ENCODE data around the gene HDDC2.

Gene HDDC2, protein sequence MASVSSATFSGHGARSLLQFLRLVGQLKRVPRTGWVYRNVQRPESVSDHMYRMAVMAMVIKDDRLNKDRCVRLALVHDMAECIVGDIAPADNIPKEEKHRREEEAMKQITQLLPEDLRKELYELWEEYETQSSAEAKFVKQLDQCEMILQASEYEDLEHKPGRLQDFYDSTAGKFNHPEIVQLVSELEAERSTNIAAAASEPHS

DNA sequence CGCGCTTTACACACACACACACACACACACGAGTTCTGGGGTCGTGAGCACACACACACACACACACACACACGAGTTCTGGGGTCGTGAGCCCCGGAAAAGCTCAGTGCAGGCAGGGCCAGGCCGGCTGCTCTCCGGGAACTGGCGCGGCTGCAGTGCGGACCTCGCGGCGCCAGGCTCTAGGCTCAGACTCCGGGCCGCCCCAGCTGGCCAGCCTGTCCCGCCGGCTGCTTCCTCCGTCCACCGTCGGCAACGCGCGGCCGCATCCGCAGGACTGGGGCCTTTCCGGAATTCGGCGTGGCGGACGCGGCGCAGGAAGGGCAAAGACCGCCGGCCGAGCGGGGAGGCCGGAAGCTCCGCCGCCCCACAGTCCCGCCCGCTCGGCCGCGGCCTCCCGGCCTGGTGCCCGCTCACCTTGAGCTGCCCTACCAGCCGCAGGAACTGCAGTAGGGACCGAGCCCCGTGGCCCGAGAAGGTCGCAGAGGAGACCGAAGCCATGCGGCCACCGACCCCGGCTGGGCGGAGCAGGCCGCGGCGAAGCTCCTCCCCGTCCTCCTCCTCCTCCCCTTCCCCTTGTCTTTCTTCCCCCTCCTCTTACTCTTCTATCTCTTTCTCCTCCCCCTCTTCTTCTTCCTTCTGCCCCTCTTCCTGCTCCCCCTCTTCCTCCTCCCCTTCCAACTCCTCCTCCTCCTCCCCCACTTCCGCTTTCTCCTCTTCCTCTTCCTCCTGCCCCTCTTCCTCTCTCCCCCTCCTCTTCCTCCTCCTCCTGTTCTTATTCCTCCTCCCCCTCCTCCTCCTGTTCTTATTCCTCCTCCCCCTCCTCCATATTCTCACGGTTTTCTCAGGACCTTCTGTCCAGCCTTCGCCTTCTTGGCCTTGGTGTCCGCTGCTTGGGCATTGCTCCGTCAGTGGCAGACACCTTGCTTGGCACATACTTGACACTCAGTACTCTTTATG is at the start of gene HDDC2:
HDDC2 (minus strand) TSS at position 533 of the 957 bp plus-strand sequence; CDS start at position 498, 35 bp downstream.
- no peak for FAIRE-seq
- peak; percentile 57 for DNase-seq (ENCODE audit: insufficient read length, low spot score)
- TF ChIP-seq POLR2A (IDR thresholded peaks at IDR 0.05; ENCODE audit: low read depth, low read length), result peak; percentile 73

DNA sequence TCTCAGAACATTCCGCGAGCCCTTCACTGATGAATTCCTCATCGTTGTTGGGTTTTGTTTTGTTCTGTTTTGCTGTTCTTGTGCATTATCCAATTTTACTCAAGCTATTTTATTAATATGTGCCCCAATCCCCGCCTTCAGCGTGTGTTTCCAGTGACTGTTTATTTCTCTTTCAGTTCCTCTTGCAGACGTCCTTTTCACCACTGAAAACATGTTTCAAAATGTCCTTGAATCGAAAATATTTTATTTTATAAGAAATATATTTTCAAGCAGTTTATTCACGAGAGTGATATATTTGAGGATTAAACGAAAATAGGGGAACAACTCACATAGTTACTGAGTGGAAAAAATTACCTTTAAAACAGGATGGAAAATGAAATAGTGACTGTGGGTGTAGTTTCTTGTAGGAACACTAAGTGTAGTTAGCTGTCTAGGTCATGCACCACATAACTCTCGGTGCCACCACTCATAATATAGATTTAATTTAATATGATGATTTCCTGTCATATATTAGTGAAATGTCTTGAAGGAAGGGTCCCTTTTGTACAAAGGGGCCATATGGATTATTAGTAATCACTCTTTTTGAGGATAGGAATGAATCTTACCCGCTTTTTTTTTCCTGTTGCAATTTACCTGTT is 45.3 kb upstream of the HDDC2 start:
- DNase-seq (ENCODE audit: insufficient read length, low spot score) (no peak), FAIRE-seq (no peak)
- no peak for TF ChIP-seq POLR2A (IDR thresholded peaks at IDR 0.05; ENCODE audit: low read depth, low read length)

DNA sequence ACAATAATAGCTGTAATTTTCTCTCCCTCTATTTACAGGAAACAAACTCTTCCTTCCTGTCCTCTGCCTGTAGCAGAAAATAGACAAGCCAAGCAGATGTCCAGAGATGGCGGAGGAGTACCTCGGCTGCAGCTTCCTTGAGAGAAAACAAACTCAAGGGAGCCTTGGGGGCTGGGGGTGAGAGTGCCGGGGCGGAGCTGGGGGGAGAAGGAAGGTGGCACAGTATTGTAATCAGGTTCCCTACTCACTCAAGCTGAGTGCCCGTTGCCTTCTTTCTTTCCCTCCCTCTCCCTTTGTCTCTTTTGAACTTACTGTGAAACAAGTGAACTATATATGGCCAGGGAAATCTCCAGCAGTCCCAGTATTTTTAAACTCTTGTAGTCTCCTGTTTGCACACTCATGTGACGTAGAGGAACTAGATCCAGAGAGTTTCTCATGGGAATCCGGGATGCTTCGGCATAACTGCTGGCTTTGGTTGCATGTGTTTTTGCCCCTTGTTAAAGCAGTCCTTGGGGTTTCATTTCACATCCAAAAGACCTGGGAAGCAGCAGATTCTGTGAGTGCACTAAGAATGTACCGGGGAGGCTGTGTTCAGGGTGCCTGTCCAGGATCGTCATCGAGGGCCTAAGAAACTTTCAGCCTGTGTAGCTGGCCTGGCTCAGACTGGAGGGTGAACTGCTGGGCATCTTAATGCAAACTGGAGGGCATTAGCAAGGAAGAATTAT is 44.6 kb upstream of the HDDC2 start:
- FAIRE-seq (no peak), DNase-seq (ENCODE audit: insufficient read length, low spot score) (no peak)

DNA sequence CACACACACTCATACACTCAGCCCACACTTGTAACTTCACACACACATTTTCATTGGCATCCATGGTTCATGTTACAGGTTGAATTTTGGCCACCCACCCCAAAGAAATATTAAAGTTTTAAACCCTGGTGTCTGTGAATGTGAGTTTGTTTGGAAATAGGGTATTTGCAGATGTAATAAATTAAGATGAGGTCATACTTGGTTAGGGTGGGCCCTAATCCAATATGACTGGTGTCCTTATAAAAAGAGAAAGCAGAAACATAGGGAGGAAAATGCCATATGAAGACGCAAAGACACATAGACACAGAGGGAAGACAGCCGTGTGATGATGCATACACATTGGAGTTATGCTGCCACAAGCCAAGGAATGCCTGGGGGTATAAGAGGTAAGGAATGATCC is 39.7 kb upstream of the HDDC2 start:
- no peak for DNase-seq (ENCODE audit: insufficient read length, low spot score)
- no peak for TF ChIP-seq POLR2A (IDR thresholded peaks at IDR 0.05; ENCODE audit: low read depth, low read length)

More for the DNA sequence above, 44.6 kb upstream of the HDDC2 start:
- no peak for TF ChIP-seq POLR2A (IDR thresholded peaks at IDR 0.05; ENCODE audit: low read depth, low read length)

DNA sequence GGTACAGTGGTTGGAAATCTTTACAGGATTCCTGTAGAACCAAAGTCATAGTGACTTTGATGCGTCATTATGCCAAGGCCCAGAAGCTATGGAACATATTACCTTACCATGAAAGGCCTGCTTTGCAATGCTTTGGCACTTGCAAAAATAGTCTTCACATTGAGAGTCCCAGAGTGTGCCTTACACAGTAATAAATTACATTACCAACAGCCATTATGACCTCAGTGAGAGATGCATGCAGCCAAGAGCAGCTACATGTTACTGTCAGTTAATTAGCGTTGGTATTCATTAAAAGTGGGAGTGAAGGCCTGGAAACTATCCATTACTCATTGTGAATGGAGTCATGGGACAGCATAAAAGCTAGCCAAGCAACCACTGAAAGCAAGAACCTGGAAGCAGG is 39.2 kb upstream of the HDDC2 start:
- FAIRE-seq, result no peak
- TF ChIP-seq POLR2A (IDR thresholded peaks at IDR 0.05; ENCODE audit: low read depth, low read length), result no peak
- DNase-seq (ENCODE audit: insufficient read length, low spot score), result no peak

More for the DNA sequence above, 39.7 kb upstream of the HDDC2 start:
- FAIRE-seq, result no peak

DNA sequence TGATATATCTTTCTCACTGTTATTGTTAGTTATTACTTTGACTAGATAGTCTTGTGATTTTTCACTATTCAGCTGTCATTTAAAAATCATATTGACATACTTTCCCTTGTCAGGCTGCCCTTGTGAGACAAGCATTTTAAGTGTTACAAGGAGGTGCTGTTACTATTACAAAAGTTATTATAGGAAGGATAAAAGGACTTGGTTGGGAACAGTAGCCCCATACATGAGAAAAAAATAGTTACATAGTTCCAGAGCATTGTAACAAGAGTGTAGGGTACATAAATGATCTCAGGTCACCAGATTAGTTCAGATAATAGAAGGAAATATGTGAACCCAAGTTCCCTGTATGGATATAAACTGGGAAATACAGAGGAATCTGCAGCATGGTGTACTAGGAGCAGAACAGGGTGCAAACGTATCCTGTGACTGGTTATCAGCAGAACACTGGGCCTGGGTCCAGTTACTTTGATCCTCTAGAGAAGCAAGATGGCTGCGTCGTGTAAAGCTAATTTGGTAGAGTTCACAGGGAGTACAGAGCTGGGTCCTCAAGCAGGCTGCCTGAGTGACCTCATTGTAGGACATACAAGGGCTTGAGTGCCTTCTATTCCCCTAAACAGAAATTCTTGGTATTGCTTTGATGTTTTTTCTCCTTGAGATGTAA is 38.5 kb upstream of the HDDC2 start:
- FAIRE-seq (no peak), DNase-seq (ENCODE audit: insufficient read length, low spot score) (no peak)
- no peak for TF ChIP-seq POLR2A (IDR thresholded peaks at IDR 0.05; ENCODE audit: low read depth, low read length)

DNA sequence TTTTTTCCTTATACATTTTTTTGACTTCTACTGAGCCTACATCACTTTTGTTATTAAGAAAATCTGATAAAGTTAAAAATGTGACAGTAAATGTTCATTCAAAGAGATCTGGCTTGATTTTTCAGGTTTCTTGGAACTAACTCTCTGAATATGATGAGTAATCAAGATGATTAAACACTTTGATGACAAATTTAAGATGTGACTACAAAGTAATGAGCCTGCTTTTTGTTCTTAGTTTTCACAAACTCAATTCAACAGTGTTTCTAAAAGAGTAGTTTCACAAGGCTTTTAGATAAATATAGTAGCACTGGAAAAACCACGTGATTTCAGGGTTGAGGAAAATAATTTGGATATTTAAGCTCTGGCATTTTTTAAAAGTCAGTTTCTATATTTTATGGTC is 37.9 kb upstream of the HDDC2 start:
- TF ChIP-seq POLR2A (IDR thresholded peaks at IDR 0.05; ENCODE audit: low read depth, low read length), result no peak
- FAIRE-seq (no peak), DNase-seq (ENCODE audit: insufficient read length, low spot score) (no peak)

DNA sequence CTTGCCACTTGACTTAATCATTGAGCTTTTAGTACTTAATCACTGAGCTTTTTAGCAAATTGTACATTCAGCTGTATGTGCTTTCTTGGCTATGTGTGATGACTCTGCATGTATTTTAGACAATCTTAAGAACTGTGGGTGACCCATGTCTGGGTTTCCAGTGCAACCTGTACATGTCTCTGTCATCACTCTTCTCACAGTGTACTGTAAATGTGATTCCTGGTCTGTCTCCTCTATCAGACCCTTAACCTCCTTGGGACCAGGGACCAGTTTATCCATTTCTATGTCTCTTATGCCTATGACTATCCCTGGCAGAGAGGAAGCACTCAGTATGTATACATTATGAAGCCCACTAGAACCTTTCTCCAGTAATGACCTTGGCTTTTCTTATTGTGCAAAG is 36.6 kb upstream of the HDDC2 start:
- TF ChIP-seq POLR2A (IDR thresholded peaks at IDR 0.05; ENCODE audit: low read depth, low read length), result no peak
- FAIRE-seq (no peak), DNase-seq (ENCODE audit: insufficient read length, low spot score) (no peak)

DNA sequence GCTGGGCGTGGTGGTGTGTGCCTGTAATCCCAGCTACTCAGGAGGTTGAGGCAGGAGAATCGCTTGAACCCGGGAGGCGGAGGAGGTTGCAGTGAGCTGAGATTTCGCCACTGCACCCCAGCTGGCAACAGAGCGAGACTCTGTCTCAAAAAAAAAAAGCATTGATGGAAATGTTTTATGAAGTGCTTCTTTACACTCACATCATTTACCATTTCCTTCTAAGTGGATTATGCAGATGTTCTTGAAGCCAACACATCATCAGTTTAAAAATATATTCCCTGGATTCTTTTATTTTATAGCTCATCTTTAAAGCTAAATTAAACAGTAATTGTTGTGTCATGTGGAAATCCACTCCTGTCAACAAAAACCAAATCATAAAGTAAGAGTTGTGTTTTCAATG is 35.9 kb upstream of the HDDC2 start:
- no peak for FAIRE-seq
- DNase-seq (ENCODE audit: insufficient read length, low spot score), result no peak
- no peak for TF ChIP-seq POLR2A (IDR thresholded peaks at IDR 0.05; ENCODE audit: low read depth, low read length)

DNA sequence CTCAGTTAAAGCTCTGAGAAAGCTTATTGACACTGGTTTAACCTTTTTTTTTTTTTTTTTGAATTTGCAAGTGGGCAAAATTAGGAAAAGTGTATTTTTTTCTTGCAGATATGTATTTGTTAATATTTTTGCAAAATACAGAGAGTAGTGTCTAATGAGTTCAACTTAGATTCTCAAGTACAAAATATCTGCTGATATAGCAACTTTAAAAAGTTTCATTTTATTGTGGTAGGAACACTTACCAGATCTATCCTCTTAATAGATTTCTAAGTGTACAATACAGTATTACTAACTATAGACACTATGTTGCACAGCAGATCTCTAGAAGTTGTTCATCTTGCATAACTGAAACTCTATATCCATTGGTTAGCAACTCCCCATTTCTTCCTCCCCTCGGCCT is 30.9 kb upstream of the HDDC2 start:
- no peak for FAIRE-seq
- no peak for DNase-seq (ENCODE audit: insufficient read length, low spot score)
- TF ChIP-seq POLR2A (IDR thresholded peaks at IDR 0.05; ENCODE audit: low read depth, low read length), result no peak

DNA sequence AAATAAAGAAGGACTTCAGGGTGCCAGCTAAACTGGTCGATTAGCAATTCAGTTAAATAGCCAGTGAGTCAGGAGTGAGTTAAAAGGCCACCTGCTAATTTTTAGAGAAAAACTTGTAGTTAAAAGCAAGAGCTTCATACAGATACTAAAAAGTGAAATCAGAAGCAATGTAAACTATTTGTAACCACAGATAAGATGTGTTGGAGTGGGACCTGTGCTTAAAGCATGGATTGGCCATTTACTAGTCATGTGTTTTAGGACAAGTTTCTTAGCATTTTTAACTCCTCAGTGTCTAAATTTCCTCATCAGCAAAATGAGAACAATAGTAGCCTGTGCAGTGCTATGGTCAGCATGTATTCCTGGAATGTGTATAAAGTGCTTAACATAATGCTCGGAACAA is 23.8 kb upstream of the HDDC2 start:
- FAIRE-seq (no peak), DNase-seq (ENCODE audit: insufficient read length, low spot score) (no peak)
- no peak for TF ChIP-seq POLR2A (IDR thresholded peaks at IDR 0.05; ENCODE audit: low read depth, low read length)

DNA sequence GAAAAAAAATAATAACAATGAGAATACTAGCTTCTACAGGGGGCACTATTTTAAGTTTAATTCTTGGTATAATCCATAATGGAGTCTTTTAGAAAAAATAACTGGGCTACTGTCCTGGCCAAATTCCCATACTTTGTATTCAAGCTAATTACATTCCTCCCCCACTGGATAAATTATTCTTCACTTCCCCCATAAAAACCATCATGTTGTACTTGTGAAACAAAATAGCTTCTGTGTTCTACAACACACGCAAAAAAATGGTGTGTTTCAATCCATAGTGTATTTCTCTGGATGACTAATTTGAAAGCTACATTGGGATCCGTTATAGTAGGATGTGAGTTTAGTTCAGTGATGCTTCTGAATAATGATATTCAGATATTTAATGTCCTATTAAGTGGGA is 21.6 kb upstream of the HDDC2 start:
- DNase-seq (ENCODE audit: insufficient read length, low spot score) (no peak), FAIRE-seq (no peak)
- no peak for TF ChIP-seq POLR2A (IDR thresholded peaks at IDR 0.05; ENCODE audit: low read depth, low read length)

DNA sequence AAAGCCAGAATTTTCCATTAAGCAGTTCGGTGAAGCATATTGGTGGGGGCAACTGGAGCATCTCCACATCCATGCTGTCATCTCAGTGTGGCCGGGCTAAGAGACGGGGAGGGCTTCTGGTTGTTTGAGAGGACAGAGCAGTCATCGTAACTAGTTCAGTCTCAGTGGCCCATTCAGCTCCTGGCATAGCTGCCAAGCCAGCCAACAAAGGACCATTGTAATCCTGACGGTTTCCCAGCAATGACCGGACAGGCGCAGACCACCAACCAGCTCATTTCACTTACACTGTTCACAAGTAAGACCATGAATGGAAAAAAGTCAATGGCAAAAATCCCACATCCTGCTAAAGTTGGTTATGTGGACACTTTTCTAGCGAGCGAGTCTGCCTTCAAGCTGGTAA is 14.9 kb upstream of the HDDC2 start:
- DNase-seq (ENCODE audit: insufficient read length, low spot score) (no peak), FAIRE-seq (no peak)
- no peak for TF ChIP-seq POLR2A (IDR thresholded peaks at IDR 0.05; ENCODE audit: low read depth, low read length)
